Neural progenitor cell (in vitro differentiated cells): Measurements from ENCODE around the gene CD4. TPM values are rescaled to one million over a fixed set of nuclear protein-coding genes. Genes with fewer than 3 reads are reported as not detected.
A peak's percentile ranks its signal among the peaks of the same experiment; 100 is the strongest.

Experiments
- DNase-seq: peaks from one replicate; pipeline ENCODE4 v3.0.0-alpha.2; 2016; ENCODE audit warnings: low spot score
- H2AFZ ChIP-seq: fragments of 200-600 bp; sonication (generic); replicated peaks from 2 replicates; pipeline ENCODE4 v1.6.1; 2016; ENCODE audit warnings: antibody characterized with exemption
- H3F3A ChIP-seq: fragments of 200-600 bp; sonication (generic); 2 replicates; pipeline ENCODE4 v1.6.1; 2016; ENCODE audit warnings: antibody characterized with exemption, low read depth
- H3K27ac ChIP-seq: fragments of 200-600 bp; sonication (generic); 2 replicates; pipeline ENCODE4 v1.5.1; 2016; ENCODE audit warnings: mild to moderate bottlenecking
- H3K27me3 ChIP-seq: fragments of 200-600 bp; sonication (generic); 2 replicates; pipeline ENCODE4 v1.6.1; 2016; ENCODE audit warnings: mild to moderate bottlenecking, moderate library complexity
- H3K36me3 ChIP-seq: fragments of 200-600 bp; sonication (generic); 2 replicates; pipeline ENCODE4 v1.5.1; 2016
- H3K4me1 ChIP-seq: fragments of 200-600 bp; sonication (generic); 2 replicates; pipeline ENCODE4 v1.6.1; 2016; ENCODE audit warnings: mixed run types
- H3K4me2 ChIP-seq: fragments of 200-600 bp; sonication (generic); 2 replicates; pipeline ENCODE4 v1.6.1; 2016
- H3K4me3 ChIP-seq: fragments of 200-600 bp; sonication (generic); 2 replicates; pipeline ENCODE4 v1.5.1; 2016
- H3K79me2 ChIP-seq: fragments of 200-600 bp; sonication (generic); 2 replicates; pipeline ENCODE4 v1.6.1; 2016; ENCODE audit warnings: low read depth
- H3K9ac ChIP-seq: fragments of 200-600 bp; sonication (generic); 2 replicates; pipeline ENCODE4 v1.6.1; 2016
- H3K9me3 ChIP-seq: fragments of 200-600 bp; sonication (generic); 2 replicates; pipeline ENCODE4 v1.5.1; 2016; ENCODE audit warnings: low read depth
- H4K20me1 ChIP-seq: fragments of 200-600 bp; sonication (generic); 2 replicates; pipeline ENCODE4 v1.6.1; 2016; ENCODE audit warnings: low read depth
- H3K27ac Mint-ChIP-seq: 3 replicates; pipeline ENCODE4 v1.8.0; 2021; ENCODE audit warnings: mixed read lengths
- H3K27me3 Mint-ChIP-seq: 2 replicates; pipeline ENCODE4 v1.8.0; 2022; ENCODE audit warnings: low read depth, mild to moderate bottlenecking, inconsistent platforms, moderate library complexity, mixed read lengths; ENCODE audit not compliant: insufficient read depth
- H3K36me3 Mint-ChIP-seq: 3 replicates; pipeline ENCODE4 v1.8.0; 2021; ENCODE audit warnings: mixed read lengths
- H3K4me1 Mint-ChIP-seq: 3 replicates; pipeline ENCODE4 v1.8.0; 2021; ENCODE audit warnings: mixed read lengths
- H3K4me3 Mint-ChIP-seq: 3 replicates; pipeline ENCODE4 v1.8.0; 2021; ENCODE audit warnings: mild to moderate bottlenecking, moderate library complexity, mixed read lengths
- H3K9me3 Mint-ChIP-seq: 3 replicates; pipeline ENCODE4 v1.8.0; 2020; ENCODE audit warnings: mixed read lengths
- CTCF ChIP-seq: fragments of 200-600 bp; sonication (generic); IDR thresholded peaks from 2 replicates; pipeline ENCODE4 v1.5.1; 2017; ENCODE audit warnings: antibody characterized with exemption, mild to moderate bottlenecking
- EZH2 ChIP-seq: fragments of 200-600 bp; sonication (generic); IDR thresholded peaks from 2 replicates; pipeline ENCODE4 v1.6.1; 2017; ENCODE audit warnings: antibody characterized with exemption, mild to moderate bottlenecking, moderate library complexity
- EZH2phosphoT487 ChIP-seq: fragments of 200-600 bp; sonication (generic); IDR thresholded peaks from 2 replicates; pipeline ENCODE4 v1.6.1; 2017; ENCODE audit warnings: antibody characterized with exemption
- total RNA-seq: library from RNA; depleted of rRNA; stranded (reverse); fragments of >200 nt; gene quantifications from 2 replicates; pipeline ENCODE4 v1.2.3, GENCODE V29; 2015; ENCODE audit warnings: low replicate concordance

Gene CD4
- total RNA-seq, 1 donor from 2014 or later: 2.5 TPM

GRCh38 chr12:6851921-6852650 lies 62.8 kb downstream of the CD4 start, which contains the start of gene USP5:
Gene USP5, plus strand, starts transcription at chr12:6852150. Its CDS starts 30 bp downstream, at chr12:6852180.
- Histone ChIP-seq H3F3A (peaks cover 41% of the 10 kb centered on the region), H3K27me3 (no peaks in the 10 kb centered on the region), H3K4me3 (peak within 1 kb of the TSS; percentile 73), H3K4me2 (peak within 1 kb of the TSS; percentile 88), H3K27ac (peak within 1 kb of the TSS; percentile 26), H3K79me2 (peaks cover 54% of the 10 kb centered on the region), H2AFZ (peak within 1 kb of the TSS; percentile 90), H3K4me1 (peaks cover 19% of the 10 kb centered on the region), H3K9ac (no peak within 1 kb of the TSS), H4K20me1 (peaks cover 32% of the 10 kb centered on the region), H3K36me3 (no peaks in the 10 kb centered on the region), H3K9me3 (no peaks in the 10 kb centered on the region)
- Mint-ChIP-seq H3K27me3 (peaks cover 7% of the 10 kb centered on the region), H3K9me3 (no peaks in the 10 kb centered on the region), H3K4me1 (peaks cover 43% of the 10 kb centered on the region), H3K27ac (peak within 1 kb of the TSS; percentile 97), H3K36me3 (peaks cover 32% of the 10 kb centered on the region), H3K4me3 (peak within 1 kb of the TSS; percentile 93)
- TF ChIP-seq CTCF: no peak
- no peak for TF ChIP-seq EZH2phosphoT487
- TF ChIP-seq EZH2: no peak
- peak; percentile 100 for DNase-seq

- no peaks in the 10 kb centered on the region for H3K9me3 Mint-ChIP-seq
- peak; percentile 64 for DNase-seq
- Histone ChIP-seq H3K9me3 (no peaks in the 10 kb centered on the region), H3K27me3 (no peaks in the 10 kb centered on the region), H3K9ac (no peak overlapping the region), H3K36me3 (peaks cover 2% of the 10 kb centered on the region), H3F3A (peaks cover 34% of the 10 kb centered on the region), H4K20me1 (peaks cover 32% of the 10 kb centered on the region), H3K27ac (peak overlapping the region; percentile 2), H3K79me2 (peaks cover 54% of the 10 kb centered on the region), H3K4me3 (peak overlapping the region; percentile 73), H3K4me2 (peak overlapping the region; percentile 82), H3K4me1 (peaks cover 19% of the 10 kb centered on the region), H2AFZ (no peak overlapping the region)
- H3K27me3 Mint-ChIP-seq: peaks cover 7% of the 10 kb centered on the region
- H3K4me1 Mint-ChIP-seq: peaks cover 37% of the 10 kb centered on the region
- peak overlapping the region; percentile 93 for H3K4me3 Mint-ChIP-seq
- TF ChIP-seq CTCF (no peak), EZH2 (no peak), EZH2phosphoT487 (no peak)
- H3K27ac Mint-ChIP-seq: peak overlapping the region; percentile 74
- peaks cover 30% of the 10 kb centered on the region for H3K36me3 Mint-ChIP-seq
Observed at GRCh38 chr12:6852651-6853354, 63.5 kb downstream of the CD4 start.

GRCh38 chr12:6853626-6854025 lies 64.3 kb downstream of the CD4 start:
- Histone ChIP-seq H3K4me3 (peak overlapping the region; percentile 73), H3K9me3 (no peaks in the 10 kb centered on the region), H3K27me3 (no peaks in the 10 kb centered on the region), H3K4me2 (peak overlapping the region; percentile 82), H3K9ac (no peak overlapping the region), H2AFZ (no peak overlapping the region), H3K4me1 (peaks cover 19% of the 10 kb centered on the region), H3K79me2 (peaks cover 51% of the 10 kb centered on the region), H4K20me1 (peaks cover 32% of the 10 kb centered on the region), H3K36me3 (peaks cover 4% of the 10 kb centered on the region), H3K27ac (no peak overlapping the region), H3F3A (peaks cover 28% of the 10 kb centered on the region)
- Mint-ChIP-seq H3K4me3 (peak overlapping the region; percentile 93), H3K36me3 (peaks cover 31% of the 10 kb centered on the region), H3K27me3 (peaks cover 7% of the 10 kb centered on the region), H3K27ac (peak overlapping the region; percentile 8), H3K9me3 (no peaks in the 10 kb centered on the region), H3K4me1 (peaks cover 33% of the 10 kb centered on the region)
- TF ChIP-seq EZH2: no peak
- no peak for TF ChIP-seq CTCF
- TF ChIP-seq EZH2phosphoT487: no peak
- no peak for DNase-seq
